ENCODE data around the gene SH3RF3.

- TF ChIP-seq RCOR1 (IDR thresholded peaks at IDR 0.05; ENCODE audit: low read length), result no peak
- TF ChIP-seq POLR2AphosphoS5 (IDR thresholded peaks at IDR 0.05; ENCODE audit: low read depth, low read length), result no peak
- no peak for TF ChIP-seq TAF1 (IDR thresholded peaks at IDR 0.05; ENCODE audit: borderline replicate concordance, low read depth, low read length)
Observed at GRCh38 chr2:109172556-109173105, 43.6 kb downstream of the SH3RF3 start.

Measured in SK-N-SH (cell line).